Trophoblast cell (in vitro differentiated cells and primary cell): Measurements from ENCODE around the gene RPL22.

Experiments
- DNase-seq, 2 donors: peaks; one replicate each; pipeline ENCODE4 v3.0.0-alpha.2; 2016
- H2AFZ ChIP-seq: 2 replicates; pipeline ENCODE4 v1.6.1; 2013; ENCODE audit warnings: low read length, moderate library complexity, mild to moderate bottlenecking; ENCODE audit not compliant: insufficient read depth, poor library complexity
- H2AK5ac ChIP-seq: 2 replicates; pipeline ENCODE4 v1.6.1; 2013; ENCODE audit warnings: mild to moderate bottlenecking, low read length
- H2BK120ac ChIP-seq: 2 replicates; pipeline ENCODE4 v1.6.1; 2013; ENCODE audit warnings: low read length, mild to moderate bottlenecking, moderate library complexity; ENCODE audit not compliant: insufficient read depth, poor library complexity
- H2BK12ac ChIP-seq: 2 replicates; pipeline ENCODE4 v1.6.1; 2013; ENCODE audit warnings: mild to moderate bottlenecking, low read length, moderate library complexity
- H2BK5ac ChIP-seq: 2 replicates; pipeline ENCODE4 v1.6.1; 2013; ENCODE audit warnings: low read length, low read depth, moderate library complexity, mild to moderate bottlenecking; ENCODE audit not compliant: poor library complexity
- H3K14ac ChIP-seq: 2 replicates; pipeline ENCODE4 v1.6.1; 2013; ENCODE audit warnings: mild to moderate bottlenecking, low read length
- H3K18ac ChIP-seq: 2 replicates; pipeline ENCODE4 v1.6.1; 2013; ENCODE audit warnings: mild to moderate bottlenecking, low read length
- H3K23ac ChIP-seq: 2 replicates; pipeline ENCODE4 v1.6.1; 2013; ENCODE audit warnings: low read length
- H3K27ac ChIP-seq: 2 replicates; pipeline ENCODE4 v1.5.1; 2013; ENCODE audit warnings: low read depth, mild to moderate bottlenecking, inconsistent platforms, low read length, moderate library complexity
- H3K27me3 ChIP-seq: 2 replicates; pipeline ENCODE4 v1.6.1; 2013; ENCODE audit warnings: inconsistent platforms, mild to moderate bottlenecking, low read length, moderate library complexity; ENCODE audit not compliant: insufficient read depth
- H3K36me3 ChIP-seq, 2 experiments: 1 replicate in 1 of 2; 2 replicates in 1 of 2; pipeline ENCODE4 v1.6.1; 2013; ENCODE audit warnings: low read length in 2 of 2, mild to moderate bottlenecking in 2 of 2, moderate library complexity in 1 of 2; ENCODE audit not compliant: insufficient read depth in 2 of 2, control insufficient read depth in 1 of 2
- H3K4ac ChIP-seq: 2 replicates; pipeline ENCODE4 v1.6.1; 2013; ENCODE audit warnings: low read depth, mild to moderate bottlenecking, low read length, moderate library complexity
- H3K4me1 ChIP-seq, 2 experiments: 1 replicate in 1 of 2; 2 replicates in 1 of 2; pipeline ENCODE4 v1.6.1; 2013; ENCODE audit warnings: low read length in 2 of 2, mild to moderate bottlenecking in 2 of 2, moderate library complexity in 1 of 2; ENCODE audit not compliant: insufficient read depth in 2 of 2, control insufficient read depth in 1 of 2
- H3K4me2 ChIP-seq: 2 replicates; pipeline ENCODE4 v1.6.1; 2013; ENCODE audit warnings: inconsistent platforms, mild to moderate bottlenecking, low read length, moderate library complexity
- H3K4me3 ChIP-seq: 2 replicates; pipeline ENCODE4 v1.5.1; 2013; ENCODE audit warnings: mild to moderate bottlenecking, low read depth, low read length, inconsistent platforms
- H3K79me1 ChIP-seq: one replicate; pipeline ENCODE4 v1.6.1; 2013; ENCODE audit warnings: low read length
- H3K79me2 ChIP-seq: 2 replicates; pipeline ENCODE4 v1.6.1; 2013; ENCODE audit warnings: low read length, mild to moderate bottlenecking; ENCODE audit not compliant: control insufficient read depth, insufficient read depth, poor library complexity
- H3K9ac ChIP-seq: 2 replicates; pipeline ENCODE4 v1.6.1; 2013; ENCODE audit warnings: mild to moderate bottlenecking, low read length
- H3K9me3 ChIP-seq: 2 replicates; pipeline ENCODE4 v1.6.1; 2013; ENCODE audit warnings: low read depth, mild to moderate bottlenecking, control low read depth, inconsistent platforms, low read length; ENCODE audit not compliant: insufficient read depth
- H4K12ac ChIP-seq: 2 replicates; pipeline ENCODE4 v1.6.1; 2013; ENCODE audit warnings: low read depth, mild to moderate bottlenecking, low read length, moderate library complexity
- H4K8ac ChIP-seq: 2 replicates; pipeline ENCODE4 v1.6.1; 2013; ENCODE audit warnings: low read depth, mild to moderate bottlenecking, low read length, moderate library complexity
- H4K91ac ChIP-seq: one replicate; pipeline ENCODE4 v1.6.1; 2013; ENCODE audit warnings: low read depth, mild to moderate bottlenecking, low read length, moderate library complexity
- WGBS: extraction: QIAGEN DNeasy Blood & Tissue Kit; methylation state at CpG from one replicate; pipeline ENCODE4 v1.1.7; 2013; ENCODE audit warnings: missing lambda C conversion rate; ENCODE audit not compliant: insufficient read length, insufficient coverage; ENCODE audit errors: extremely low coverage; 5-methylcytosine and 5-hydroxymethylcytosine counted together

The RPL22 gene

GRCh38 chr1:6183520-6183989 is 15.8 kb downstream of the RPL22 start:
- H3K27me3 ChIP-seq: peaks cover 33% of the 10 kb centered on the region
- H2BK12ac ChIP-seq: no peak overlapping the region
- no peak overlapping the region for H2BK120ac ChIP-seq
- peak in 1 of 2 donors; percentile 32 for DNase-seq
- H3K27ac ChIP-seq: no peak overlapping the region
- no peak overlapping the region for H3K4me3 ChIP-seq
- no peaks in the 10 kb centered on the region for H3K79me1 ChIP-seq
- H3K4ac ChIP-seq: no peak overlapping the region
- H3K14ac ChIP-seq: no peak overlapping the region
- no peak overlapping the region for H2AK5ac ChIP-seq
- no peak overlapping the region for H4K12ac ChIP-seq
- no peak overlapping the region for H2BK5ac ChIP-seq
- no peak overlapping the region for H2AFZ ChIP-seq
- no CpG with 5 or more reads among the region's 6 CpGs for WGBS
- no peak overlapping the region for H4K8ac ChIP-seq
- H3K18ac ChIP-seq: no peak overlapping the region
- no peak overlapping the region for H3K23ac ChIP-seq
- peaks cover 4% of the 10 kb centered on the region for H3K9me3 ChIP-seq
- H3K4me2 ChIP-seq: no peak overlapping the region
- H3K36me3 ChIP-seq: peaks cover 18 to 22% of the 10 kb centered on the region in 2 experiments
- no peak overlapping the region for H4K91ac ChIP-seq
- H3K9ac ChIP-seq: no peak overlapping the region
- H3K79me2 ChIP-seq: no peaks in the 10 kb centered on the region
- H3K4me1 ChIP-seq: peaks cover 2 to 3% of the 10 kb centered on the region in 2 experiments

GRCh38 chr1:6181347-6181770 is 18.0 kb downstream of the RPL22 start:
- Histone ChIP-seq H3K36me3 (peaks cover 5 to 7% of the 10 kb centered on the region in 2 experiments), H2BK12ac (no peak overlapping the region), H4K8ac (no peak overlapping the region), H2BK5ac (no peak overlapping the region), H3K79me2 (no peaks in the 10 kb centered on the region), H3K79me1 (no peaks in the 10 kb centered on the region), H3K4ac (no peak overlapping the region), H3K27ac (no peak overlapping the region), H3K27me3 (peaks cover 46% of the 10 kb centered on the region), H3K14ac (no peak overlapping the region), H3K18ac (no peak overlapping the region), H2AK5ac (no peak overlapping the region), H3K4me2 (no peak overlapping the region), H3K9me3 (peaks cover 10% of the 10 kb centered on the region), H3K4me3 (no peak overlapping the region), H3K4me1 (peaks cover 2 to 3% of the 10 kb centered on the region in 2 experiments), H3K9ac (no peak overlapping the region), H4K12ac (no peak overlapping the region), H3K23ac (no peak overlapping the region), H2BK120ac (no peak overlapping the region), H4K91ac (no peak overlapping the region), H2AFZ (no peak overlapping the region)
- no peak for DNase-seq
- WGBS: no CpG with 5 or more reads among the region's 10 CpGs

DNA sequence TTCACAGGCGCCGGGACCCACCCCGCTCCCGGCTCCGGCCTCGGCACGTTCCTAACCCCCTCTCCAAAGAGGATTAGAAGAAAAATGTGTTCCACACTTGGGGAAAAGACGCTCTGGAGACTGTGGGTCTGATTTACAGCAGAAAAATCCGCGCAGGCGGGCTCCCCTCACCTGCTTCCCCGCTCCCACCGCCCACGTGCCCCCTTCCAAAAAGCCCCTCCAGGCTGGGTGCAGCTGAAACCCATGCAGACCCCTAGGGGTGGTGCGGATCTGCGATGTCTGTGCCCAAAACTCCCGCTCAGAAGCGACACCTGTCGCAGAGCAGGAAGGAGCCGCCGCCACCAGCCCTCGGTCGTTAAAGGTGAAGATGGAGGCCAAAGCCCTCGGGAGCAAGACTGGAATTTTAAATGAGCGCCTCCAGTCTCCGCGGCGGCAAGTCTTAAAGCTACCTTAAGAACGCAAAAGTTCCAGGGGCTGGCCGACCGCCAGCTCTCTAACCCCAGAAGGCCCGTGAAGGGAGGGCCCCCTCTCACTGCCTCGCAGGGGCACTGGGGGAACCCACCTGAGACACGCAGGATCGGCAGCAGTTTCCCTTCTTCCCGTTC is 18.6 kb downstream of the RPL22 start:
- DNase-seq: no peak
- H3K27me3 ChIP-seq: peaks cover 46% of the 10 kb centered on the region

DNA sequence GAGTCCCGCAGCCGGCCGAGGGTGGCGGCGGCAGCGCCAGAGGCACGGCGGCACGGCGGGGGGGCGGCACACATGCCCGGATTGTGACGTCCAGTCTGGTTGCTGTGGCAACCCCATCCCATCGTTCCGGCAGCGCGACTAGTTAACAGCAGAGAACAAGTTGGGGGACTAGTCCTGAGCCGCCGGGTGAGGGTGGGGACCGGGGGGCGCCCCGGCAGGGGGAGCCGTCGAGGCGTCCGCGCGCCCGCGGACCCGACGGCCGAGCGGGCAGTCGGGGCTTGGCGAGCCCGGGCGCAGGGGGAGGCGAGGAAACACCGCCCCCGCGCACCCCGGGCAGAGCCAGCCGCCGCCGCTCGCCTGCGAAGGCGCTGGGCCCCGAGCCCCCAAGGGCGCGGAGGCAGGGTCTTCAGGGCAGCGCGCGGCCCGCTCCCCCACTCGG is 19.1 kb downstream of the RPL22 start, which contains the start of gene CHD5:
Gene CHD5 (minus strand): TSS at position 54 of the 439 bp plus-strand sequence. CDS start 298 bp downstream, outside the sequence.
- Histone ChIP-seq H3K4ac (no peak within 1 kb of the TSS), H3K36me3 (peaks cover under 1 to 4% of the 10 kb centered on the region in 2 experiments), H2AK5ac (no peak within 1 kb of the TSS), H3K14ac (no peak within 1 kb of the TSS), H4K8ac (no peak within 1 kb of the TSS), H2BK5ac (no peak within 1 kb of the TSS), H3K27me3 (peaks cover 46% of the 10 kb centered on the region), H3K4me2 (peak within 1 kb of the TSS; percentile 60), H3K79me2 (no peaks in the 10 kb centered on the region), H3K9ac (no peak within 1 kb of the TSS), H4K12ac (no peak within 1 kb of the TSS), H3K23ac (no peak within 1 kb of the TSS), H2AFZ (no peak within 1 kb of the TSS), H2BK120ac (no peak within 1 kb of the TSS), H4K91ac (no peak within 1 kb of the TSS), H3K4me1 (peaks cover 0 to 2% of the 10 kb centered on the region in 2 experiments), H3K18ac (no peak within 1 kb of the TSS), H3K9me3 (peaks cover 16% of the 10 kb centered on the region), H3K4me3 (no peak within 1 kb of the TSS), H3K79me1 (no peaks in the 10 kb centered on the region), H3K27ac (no peak within 1 kb of the TSS), H2BK12ac (no peak within 1 kb of the TSS)
- no peak for DNase-seq
- no CpG with 5 or more reads among the region's 57 CpGs for WGBS

More for the DNA sequence above, 18.6 kb downstream of the RPL22 start:
- Histone ChIP-seq H3K79me2 (no peaks in the 10 kb centered on the region), H2BK12ac (no peak overlapping the region), H3K14ac (no peak overlapping the region), H3K9me3 (peaks cover 12% of the 10 kb centered on the region), H4K91ac (no peak overlapping the region), H2AK5ac (no peak overlapping the region), H3K27ac (no peak overlapping the region), H3K18ac (no peak overlapping the region), H2BK5ac (no peak overlapping the region), H4K12ac (no peak overlapping the region), H3K4ac (no peak overlapping the region), H3K9ac (no peak overlapping the region), H3K4me3 (no peak overlapping the region), H3K23ac (no peak overlapping the region), H3K4me1 (peaks cover 2 to 3% of the 10 kb centered on the region in 2 experiments), H3K79me1 (no peaks in the 10 kb centered on the region), H2BK120ac (no peak overlapping the region), H4K8ac (no peak overlapping the region), H2AFZ (no peak overlapping the region), H3K36me3 (peaks cover 5 to 7% of the 10 kb centered on the region in 2 experiments), H3K4me2 (no peak overlapping the region)
- no CpG with 5 or more reads among the region's 36 CpGs for WGBS
